GM18508 (cell line): ENCODE data around the gene RAC3.

Experiments used
- ATAC-seq: cut with Tn5 transposase; IDR thresholded peaks from one replicate; pipeline ENCODE4 v1.9.1; 2021; ENCODE audit warnings: moderate number of reproducible peaks; ENCODE audit not compliant: insufficient read depth, unreplicated experiment

RAC3 gene

GRCh38 chr17:82011617-82012187 lies 19.8 kb upstream of the RAC3 start:
- ATAC-seq = no peak

DNA sequence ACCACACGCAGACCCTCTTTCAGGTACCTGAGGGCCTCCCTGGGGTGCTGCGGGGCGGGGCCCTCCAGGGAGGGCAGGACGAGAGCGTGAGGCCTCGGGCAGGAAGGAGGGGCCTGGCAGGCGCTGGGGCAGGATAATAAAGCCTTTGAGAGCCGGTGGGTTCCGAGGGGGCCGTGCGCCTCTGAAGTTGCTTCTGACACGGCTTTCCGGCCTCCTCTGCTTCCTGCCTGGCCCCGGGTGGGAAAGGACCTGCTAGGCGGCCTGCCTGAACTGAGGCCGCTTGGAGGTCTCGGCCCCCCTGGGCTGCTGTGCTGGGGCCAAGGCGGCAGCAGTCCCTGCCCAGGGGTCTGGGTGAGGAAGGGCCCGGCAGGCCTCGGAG lies 19.2 kb upstream of the RAC3 start:
- ATAC-seq = no peak

DNA sequence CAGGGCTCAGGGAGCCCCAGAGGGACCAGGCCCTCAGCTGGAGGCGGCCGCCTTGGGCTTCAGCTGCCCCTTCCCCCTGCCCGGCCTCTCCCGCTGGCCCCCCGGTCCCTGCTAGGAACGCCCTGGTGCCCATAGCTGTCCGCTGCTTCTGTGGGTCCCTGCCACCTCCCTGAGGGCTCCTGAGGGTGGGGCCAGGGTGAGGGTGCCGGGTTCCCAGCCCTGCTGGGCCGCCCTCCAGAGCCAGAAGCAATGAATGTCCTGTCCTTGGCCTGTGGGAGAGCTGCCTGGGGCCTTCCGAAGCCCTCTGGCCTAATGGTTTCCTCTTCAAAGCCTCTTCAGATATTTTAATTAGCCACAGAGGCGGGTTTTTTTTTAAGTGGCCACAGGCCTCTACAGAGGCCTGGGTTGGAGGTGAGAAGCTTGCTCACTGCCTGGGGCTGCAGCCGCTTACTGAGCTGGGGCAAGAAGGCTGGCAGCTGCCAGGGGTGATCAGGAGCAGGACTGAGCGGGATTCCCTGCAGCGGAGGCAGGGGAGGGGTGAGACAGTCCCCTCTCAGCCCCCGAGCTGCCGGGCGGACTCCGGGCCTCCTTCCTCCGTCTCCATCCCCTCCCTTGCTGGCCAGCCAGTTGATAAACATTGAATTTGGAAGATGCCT lies 18.7 kb upstream of the RAC3 start:
- no peak for ATAC-seq

DNA sequence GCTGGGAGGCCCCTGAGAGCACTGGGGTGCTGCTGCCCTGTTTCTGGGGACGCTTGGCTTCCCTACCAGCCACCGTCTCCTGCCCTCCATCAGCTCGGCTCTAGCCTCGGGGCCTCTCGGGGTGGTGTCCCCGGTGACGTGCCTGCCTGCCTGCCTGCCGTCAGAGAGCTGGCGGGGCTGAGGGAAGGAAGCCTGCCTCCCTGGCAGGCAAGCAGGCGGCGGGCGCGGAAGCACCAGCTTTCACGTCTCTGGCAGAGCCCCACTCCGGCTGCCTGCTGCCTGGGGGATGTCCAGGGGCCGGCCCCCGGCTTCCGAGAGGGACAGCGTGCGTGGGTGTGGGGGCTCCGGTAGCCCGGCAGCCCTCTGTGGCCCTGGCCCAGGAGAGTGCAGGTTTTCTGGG lies 18.1 kb upstream of the RAC3 start:
- no peak for ATAC-seq

DNA sequence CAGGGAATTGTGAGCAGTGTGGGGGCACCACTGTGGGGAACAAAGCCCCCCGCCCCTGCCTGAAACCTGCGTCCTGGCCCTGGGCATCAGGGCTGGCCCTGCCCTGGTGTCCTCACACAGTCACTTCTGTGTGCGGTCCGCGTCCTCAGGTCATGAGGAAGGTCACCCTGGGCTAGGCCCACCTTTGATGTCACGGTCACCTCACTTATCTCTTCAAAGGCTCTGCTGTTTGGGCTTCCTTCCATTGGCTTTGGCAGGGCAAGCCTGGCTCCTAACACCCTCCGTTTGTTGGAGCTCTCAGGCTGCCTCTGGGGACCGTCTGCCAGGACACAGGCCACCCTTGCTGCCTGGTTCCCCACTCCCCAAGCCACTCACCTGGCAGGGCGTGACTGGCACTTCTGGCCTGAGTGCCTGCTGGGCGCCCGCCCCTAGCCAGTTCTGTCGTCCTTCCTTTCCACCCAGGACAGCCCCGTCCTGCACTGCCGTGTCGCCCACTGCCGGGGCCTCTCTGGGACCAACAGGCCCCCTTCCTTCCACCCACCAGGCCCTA lies 17.6 kb upstream of the RAC3 start:
- no peak for ATAC-seq

GRCh38 chr17:82014432-82014831 lies 17.0 kb upstream of the RAC3 start:
- ATAC-seq = no peak

DNA sequence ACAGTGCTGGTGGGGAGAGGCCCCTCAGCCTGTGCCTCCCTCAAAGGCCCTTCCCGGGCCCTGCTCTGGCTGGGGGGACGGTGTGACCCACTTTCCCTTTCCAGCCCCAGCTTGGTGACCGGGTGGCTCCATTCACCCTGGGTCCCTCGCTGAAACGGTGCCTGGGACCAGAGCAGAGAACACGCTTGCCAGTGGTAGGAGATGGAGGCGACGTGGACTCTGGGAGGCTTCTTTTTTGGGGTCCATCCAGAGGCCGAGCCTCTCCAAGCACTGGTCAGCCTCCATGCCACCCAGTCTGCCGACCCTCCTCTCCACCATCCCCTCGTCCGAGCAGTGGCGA lies 16.5 kb upstream of the RAC3 start:
- no peak for ATAC-seq

DNA sequence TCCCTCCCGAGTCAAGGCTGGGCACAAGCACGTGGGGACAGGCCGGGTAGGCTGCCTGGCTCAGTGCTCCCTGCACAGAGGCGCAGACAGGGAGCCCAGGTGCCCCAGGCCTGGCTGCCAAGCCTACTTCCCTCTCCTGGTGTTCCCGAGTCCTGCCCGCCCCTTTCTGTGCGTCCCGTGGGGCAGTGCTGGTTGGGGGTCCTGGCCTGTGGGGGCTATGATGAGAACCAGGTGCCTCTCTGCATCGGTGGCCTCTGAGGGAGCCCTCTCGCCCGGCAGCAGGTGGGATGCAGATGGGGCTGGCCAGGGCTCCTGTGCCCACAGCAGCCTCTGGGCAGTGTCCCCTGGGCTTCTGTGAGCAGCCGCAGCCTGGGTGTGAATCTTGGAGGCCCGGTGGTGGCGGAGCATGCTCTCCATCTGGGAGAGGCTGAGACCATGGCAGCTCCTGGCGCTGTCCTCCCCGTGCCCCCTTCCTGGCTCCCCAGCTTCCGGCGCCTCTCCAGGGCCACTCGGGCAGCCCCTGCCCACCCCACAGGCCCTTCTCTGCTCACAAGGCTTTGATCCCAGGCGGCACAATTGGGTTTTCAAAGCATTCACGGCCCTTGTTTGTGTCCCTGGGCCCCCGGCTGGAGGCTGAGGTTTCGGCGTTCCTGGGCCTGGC lies 16.0 kb upstream of the RAC3 start:
- no peak for ATAC-seq

- no peak for ATAC-seq
Observed at GRCh38 chr17:82016061-82016874, 15.2 kb upstream of the RAC3 start.

GRCh38 chr17:82016875-82017459 lies 14.5 kb upstream of the RAC3 start:
- ATAC-seq = no peak

DNA sequence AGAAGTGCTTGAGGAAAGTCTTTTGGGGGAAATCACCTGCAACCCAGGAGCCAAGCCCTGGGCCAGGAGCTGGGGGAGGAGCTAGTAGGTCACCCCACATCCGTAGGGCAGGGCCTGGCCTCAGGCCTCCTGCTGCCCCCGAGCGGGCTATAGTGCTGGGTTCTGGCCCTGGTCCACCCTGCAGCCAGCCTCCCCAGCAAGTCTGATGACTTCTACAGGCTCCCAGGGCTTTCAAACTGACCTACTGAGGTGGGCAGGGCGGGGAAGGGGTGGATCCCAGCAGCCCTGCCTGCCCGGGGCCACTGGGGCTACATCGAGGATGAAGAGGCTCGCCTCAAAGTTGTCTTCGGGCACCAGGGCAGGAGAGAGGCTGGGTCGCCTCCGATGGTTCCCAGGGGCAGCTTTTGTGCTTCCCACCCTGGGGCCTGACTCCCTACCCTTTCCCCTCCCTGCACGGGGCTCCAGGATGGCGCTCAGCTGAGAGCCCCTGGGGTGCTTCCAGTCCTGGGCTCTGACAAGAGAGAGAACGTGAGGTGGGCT lies 13.8 kb upstream of the RAC3 start:
- ATAC-seq = no peak

DNA sequence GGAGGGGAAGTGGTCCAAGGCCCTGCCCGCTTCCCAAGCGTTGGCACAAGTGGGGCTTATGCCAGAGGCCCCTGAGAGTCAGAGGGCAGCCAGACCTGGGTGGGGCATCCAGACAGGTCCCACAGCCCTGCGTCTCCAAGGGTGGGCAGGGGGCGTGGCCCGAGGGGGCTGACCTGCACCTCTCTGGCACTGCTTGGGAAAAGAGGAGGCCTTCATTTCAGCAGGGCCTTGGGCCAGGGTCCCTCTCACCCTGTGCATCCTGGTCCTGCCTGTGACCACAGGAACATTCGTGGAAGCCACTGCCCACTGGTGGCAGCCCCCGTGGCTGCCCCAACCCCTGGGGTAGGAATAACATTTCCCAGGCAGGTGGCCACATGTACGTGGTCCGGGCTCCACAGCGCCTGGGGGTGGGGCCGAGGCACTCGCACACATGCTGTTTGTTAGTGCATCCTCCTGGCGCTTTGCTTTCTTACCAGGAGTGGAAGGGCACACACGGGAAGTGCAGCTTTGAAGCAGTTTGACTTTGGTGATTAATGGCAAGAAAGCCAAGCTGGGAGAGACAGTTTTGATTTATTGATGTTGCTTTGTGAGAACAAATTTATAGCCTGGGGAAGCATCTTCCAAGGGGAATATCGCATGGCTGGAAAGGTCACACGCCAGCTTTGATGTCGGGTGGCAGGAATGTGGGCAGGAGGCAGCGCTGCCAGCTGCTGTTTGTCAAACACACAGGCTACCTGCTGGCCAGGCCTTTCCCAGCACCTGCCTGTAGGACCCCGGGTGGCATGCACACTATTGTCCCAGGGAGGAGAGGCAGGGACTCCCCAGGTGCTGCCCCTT lies 13.1 kb upstream of the RAC3 start:
- no peak for ATAC-seq

DNA sequence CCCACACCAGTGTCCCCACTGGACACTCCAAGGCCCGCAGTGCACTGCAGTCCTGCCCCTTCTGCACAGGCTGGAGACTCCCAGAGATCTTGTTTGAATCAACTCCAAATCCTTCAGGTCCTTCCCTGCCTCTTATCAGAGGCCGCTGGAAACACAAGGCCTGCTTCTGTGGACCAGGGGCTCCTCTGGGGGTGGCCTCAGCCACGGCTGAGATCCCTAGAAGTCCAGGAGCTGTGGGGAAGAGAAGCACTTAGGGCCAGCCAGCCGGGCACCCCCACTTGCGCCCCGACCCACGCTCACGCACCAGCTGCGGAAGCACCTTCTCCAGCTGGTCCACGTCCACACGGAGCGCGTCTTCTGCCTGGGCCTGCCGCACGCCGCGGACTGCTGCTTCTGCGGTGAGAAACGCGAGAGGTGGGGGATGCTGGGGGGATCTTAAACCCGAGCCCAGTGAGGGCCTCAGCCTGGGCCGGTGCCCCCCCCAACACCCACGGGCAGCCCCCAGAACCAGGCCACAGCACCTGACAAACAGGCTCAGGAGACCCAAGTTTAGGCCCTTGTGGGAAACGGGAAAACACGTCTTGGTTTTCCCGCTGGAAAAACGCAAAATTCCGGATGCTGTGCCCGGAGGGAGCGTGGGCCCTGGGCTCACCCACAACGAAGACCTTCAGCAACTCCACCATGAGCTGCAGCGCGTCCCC lies 12.3 kb upstream of the RAC3 start:
- no peak for ATAC-seq

DNA sequence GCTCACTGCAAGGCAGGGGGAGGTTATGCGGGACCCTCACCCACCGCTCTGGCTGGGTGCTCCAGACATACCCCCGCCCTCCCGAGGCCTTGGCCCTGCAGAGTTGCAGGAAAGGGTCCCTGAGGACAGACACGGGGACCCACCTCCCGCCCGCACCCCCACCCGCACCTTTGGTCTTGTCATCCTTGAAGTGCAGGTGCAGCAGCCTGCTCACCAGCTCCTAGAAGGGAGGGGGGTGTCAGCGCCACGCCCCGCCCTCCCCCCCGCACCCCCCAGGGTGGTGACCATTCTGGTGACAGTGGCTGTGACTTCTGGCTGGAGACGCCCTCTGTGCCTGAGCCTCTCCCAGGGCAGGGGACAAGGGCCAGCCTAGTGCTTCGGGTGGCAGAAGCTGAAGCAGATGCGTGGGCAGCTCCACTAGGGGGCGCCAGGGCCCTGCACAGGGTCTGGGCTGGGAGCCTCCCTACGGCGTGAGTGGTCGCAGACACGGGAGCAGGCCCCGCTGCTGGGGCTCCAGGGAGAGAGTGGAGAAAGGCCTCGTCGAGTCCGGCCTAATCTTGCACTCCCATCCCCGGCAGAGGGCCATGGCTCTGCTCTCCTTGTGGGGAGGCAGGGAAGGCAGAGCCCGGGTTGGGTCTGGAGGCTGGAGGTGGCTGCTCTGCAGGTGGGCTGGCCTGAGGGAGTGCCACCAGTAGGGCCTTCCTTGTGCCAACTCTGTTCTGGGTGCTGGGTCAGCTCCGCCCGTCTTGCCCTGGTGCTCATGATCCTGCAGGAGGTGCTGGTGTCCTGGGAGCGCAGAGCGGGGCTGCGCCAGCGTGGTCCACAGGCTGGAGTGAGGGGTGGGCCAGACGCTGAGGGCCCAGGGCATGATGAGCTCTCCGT lies 11.5 kb upstream of the RAC3 start:
- no peak for ATAC-seq

DNA sequence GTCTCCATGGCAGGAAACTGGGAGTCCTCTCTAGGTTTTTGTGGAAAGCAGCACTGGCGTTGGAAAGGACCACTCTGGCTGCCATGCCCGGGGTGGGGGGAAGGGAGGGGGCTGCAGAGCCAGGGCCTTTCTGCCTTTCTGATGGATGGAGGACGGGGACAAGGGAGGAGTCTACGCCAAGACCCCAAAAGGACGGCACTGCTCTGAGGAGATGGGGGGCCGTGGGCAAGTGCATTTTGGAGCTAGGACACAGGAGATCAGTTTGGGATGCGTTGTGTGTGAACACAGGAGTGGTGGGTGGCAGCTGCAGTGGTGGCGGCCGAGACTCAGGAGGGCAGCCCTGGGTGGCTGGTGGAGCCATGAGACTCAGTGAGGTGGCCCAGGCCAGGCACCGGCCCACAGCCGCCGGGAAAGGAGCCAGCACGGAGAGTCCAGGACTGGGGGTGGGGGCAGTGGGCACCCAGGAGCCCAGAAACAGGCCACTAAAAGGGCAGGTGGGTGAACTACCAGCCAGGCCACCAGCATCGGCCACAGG lies 10.8 kb upstream of the RAC3 start:
- ATAC-seq = no peak

DNA sequence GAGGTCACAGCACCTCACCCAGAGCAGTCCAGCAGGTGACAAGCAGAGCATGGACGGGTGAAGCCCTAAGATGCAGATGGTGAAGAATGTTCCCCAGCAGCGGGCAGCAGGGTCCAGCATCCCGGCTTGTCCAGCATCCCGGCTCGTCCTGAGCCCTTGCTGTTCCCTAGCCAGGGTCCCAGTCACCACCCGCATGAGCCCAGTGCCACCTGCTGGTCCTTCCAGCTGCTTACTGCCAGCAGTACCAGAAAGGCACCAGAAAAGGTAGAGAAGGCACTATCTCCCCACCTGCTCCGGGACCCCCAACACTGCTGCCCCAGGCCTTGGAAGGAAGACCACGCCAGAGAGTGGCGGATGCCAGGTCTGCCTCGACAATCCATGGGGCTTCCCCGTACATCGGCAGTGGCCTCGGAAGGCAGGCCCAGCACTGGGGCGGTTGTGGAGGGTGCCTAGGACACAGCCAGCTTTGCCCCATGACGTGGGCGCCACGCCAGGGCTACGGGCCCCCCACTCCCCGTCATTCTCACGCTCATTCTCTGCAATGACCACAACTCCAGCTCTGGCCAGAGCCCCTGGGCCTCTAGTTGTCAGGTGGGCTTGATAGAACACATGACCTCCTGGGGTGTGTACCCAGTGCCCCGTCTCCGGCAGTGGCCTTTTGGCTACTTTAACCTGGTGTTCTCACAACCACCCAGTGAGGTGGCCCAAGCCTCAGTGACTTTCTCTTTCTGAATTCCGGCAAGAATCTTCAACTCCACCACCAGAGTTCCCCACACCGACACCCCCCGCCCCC lies 10.2 kb upstream of the RAC3 start:
- no peak for ATAC-seq

- no peak for ATAC-seq
Observed at GRCh38 chr17:82021900-82022309, 9.6 kb upstream of the RAC3 start.
